Neural progenitor cell (in vitro differentiated cells): ENCODE results near the gene POLE. TPM values are rescaled to one million over a fixed set of nuclear protein-coding genes. Genes with fewer than 3 reads are reported as not detected.

Experiments used
- DNase-seq: peaks from one replicate; pipeline ENCODE4 v3.0.0-alpha.2; 2016; ENCODE audit warnings: low spot score
- H2AFZ ChIP-seq: fragments of 200-600 bp; sonication (generic); replicated peaks from 2 replicates; pipeline ENCODE4 v1.6.1; 2016; ENCODE audit warnings: antibody characterized with exemption
- H3F3A ChIP-seq: fragments of 200-600 bp; sonication (generic); 2 replicates; pipeline ENCODE4 v1.6.1; 2016; ENCODE audit warnings: antibody characterized with exemption, low read depth
- H3K27ac ChIP-seq: fragments of 200-600 bp; sonication (generic); 2 replicates; pipeline ENCODE4 v1.5.1; 2016; ENCODE audit warnings: mild to moderate bottlenecking
- H3K27me3 ChIP-seq: fragments of 200-600 bp; sonication (generic); 2 replicates; pipeline ENCODE4 v1.6.1; 2016; ENCODE audit warnings: mild to moderate bottlenecking, moderate library complexity
- H3K36me3 ChIP-seq: fragments of 200-600 bp; sonication (generic); 2 replicates; pipeline ENCODE4 v1.5.1; 2016
- H3K4me1 ChIP-seq: fragments of 200-600 bp; sonication (generic); 2 replicates; pipeline ENCODE4 v1.6.1; 2016; ENCODE audit warnings: mixed run types
- H3K4me2 ChIP-seq: fragments of 200-600 bp; sonication (generic); 2 replicates; pipeline ENCODE4 v1.6.1; 2016
- H3K4me3 ChIP-seq: fragments of 200-600 bp; sonication (generic); 2 replicates; pipeline ENCODE4 v1.5.1; 2016
- H3K79me2 ChIP-seq: fragments of 200-600 bp; sonication (generic); 2 replicates; pipeline ENCODE4 v1.6.1; 2016; ENCODE audit warnings: low read depth
- H3K9ac ChIP-seq: fragments of 200-600 bp; sonication (generic); 2 replicates; pipeline ENCODE4 v1.6.1; 2016
- H3K9me3 ChIP-seq: fragments of 200-600 bp; sonication (generic); 2 replicates; pipeline ENCODE4 v1.5.1; 2016; ENCODE audit warnings: low read depth
- H4K20me1 ChIP-seq: fragments of 200-600 bp; sonication (generic); 2 replicates; pipeline ENCODE4 v1.6.1; 2016; ENCODE audit warnings: low read depth
- H3K27ac Mint-ChIP-seq: 3 replicates; pipeline ENCODE4 v1.8.0; 2021; ENCODE audit warnings: mixed read lengths
- H3K27me3 Mint-ChIP-seq: 2 replicates; pipeline ENCODE4 v1.8.0; 2022; ENCODE audit warnings: low read depth, mild to moderate bottlenecking, inconsistent platforms, moderate library complexity, mixed read lengths; ENCODE audit not compliant: insufficient read depth
- H3K36me3 Mint-ChIP-seq: 3 replicates; pipeline ENCODE4 v1.8.0; 2021; ENCODE audit warnings: mixed read lengths
- H3K4me1 Mint-ChIP-seq: 3 replicates; pipeline ENCODE4 v1.8.0; 2021; ENCODE audit warnings: mixed read lengths
- H3K4me3 Mint-ChIP-seq: 3 replicates; pipeline ENCODE4 v1.8.0; 2021; ENCODE audit warnings: mild to moderate bottlenecking, moderate library complexity, mixed read lengths
- H3K9me3 Mint-ChIP-seq: 3 replicates; pipeline ENCODE4 v1.8.0; 2020; ENCODE audit warnings: mixed read lengths
- EZH2 ChIP-seq: fragments of 200-600 bp; sonication (generic); IDR thresholded peaks from 2 replicates; pipeline ENCODE4 v1.6.1; 2017; ENCODE audit warnings: antibody characterized with exemption, mild to moderate bottlenecking, moderate library complexity
- EZH2phosphoT487 ChIP-seq: fragments of 200-600 bp; sonication (generic); IDR thresholded peaks from 2 replicates; pipeline ENCODE4 v1.6.1; 2017; ENCODE audit warnings: antibody characterized with exemption
- total RNA-seq: library from RNA; depleted of rRNA; stranded (reverse); fragments of >200 nt; gene quantifications from 2 replicates; pipeline ENCODE4 v1.2.3, GENCODE V29; 2015; ENCODE audit warnings: low replicate concordance
- TF ChIP-seq, protein P1 (sequence below): fragments of 200-600 bp; sonication (generic); IDR thresholded peaks from 2 replicates; pipeline ENCODE4 v1.5.1; 2017; ENCODE audit warnings: antibody characterized with exemption, mild to moderate bottlenecking

Gene POLE
- total RNA-seq, 1 donor from 2014 or later, result 46.8 TPM

DNA sequence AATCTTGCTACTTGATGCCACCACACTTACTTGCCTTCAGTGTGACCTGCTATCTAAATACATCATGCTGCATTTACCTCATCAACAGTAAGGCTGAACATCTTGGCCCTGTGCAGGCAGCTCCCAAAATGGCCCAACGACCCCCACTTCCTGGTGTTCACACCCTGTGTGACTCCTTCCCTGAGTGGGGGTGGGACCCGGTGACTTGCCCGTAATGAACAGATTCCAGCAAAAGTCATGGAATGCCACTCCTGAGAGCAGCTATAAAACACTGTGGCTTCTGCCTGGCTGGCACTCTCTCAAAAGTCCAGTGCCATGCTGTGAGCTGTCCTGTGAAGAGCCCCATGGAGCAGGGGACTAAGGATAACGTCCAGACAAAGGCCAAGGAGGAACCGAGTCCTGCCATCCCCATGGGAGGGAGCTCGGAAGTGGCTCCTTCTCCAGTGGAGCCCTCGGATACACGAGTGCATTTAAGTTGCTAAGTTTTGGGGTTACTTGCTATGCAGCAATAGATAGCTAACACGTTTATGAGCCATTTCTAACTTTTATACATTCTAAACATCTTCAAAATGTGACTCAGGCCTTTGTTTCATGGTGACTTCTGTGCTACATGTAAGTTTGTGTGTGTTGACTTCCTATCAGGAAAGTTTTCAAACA lies 35.6 kb downstream of the POLE start:
- H3K9me3 Mint-ChIP-seq, result no peaks in the 10 kb centered on the region
- Histone ChIP-seq H3K4me3 (no peak overlapping the region), H3K9me3 (no peaks in the 10 kb centered on the region), H3K79me2 (no peaks in the 10 kb centered on the region), H3K36me3 (peaks cover 11% of the 10 kb centered on the region), H3K4me1 (no peaks in the 10 kb centered on the region), H3K27ac (no peak overlapping the region), H3F3A (no peaks in the 10 kb centered on the region), H3K27me3 (no peaks in the 10 kb centered on the region), H3K4me2 (no peak overlapping the region), H2AFZ (no peak overlapping the region), H3K9ac (no peak overlapping the region), H4K20me1 (peaks cover 6% of the 10 kb centered on the region)
- H3K27ac Mint-ChIP-seq, result no peak overlapping the region
- TF ChIP-seq EZH2phosphoT487 (no peak), EZH2 (no peak)
- TF ChIP-seq, protein P1, sequence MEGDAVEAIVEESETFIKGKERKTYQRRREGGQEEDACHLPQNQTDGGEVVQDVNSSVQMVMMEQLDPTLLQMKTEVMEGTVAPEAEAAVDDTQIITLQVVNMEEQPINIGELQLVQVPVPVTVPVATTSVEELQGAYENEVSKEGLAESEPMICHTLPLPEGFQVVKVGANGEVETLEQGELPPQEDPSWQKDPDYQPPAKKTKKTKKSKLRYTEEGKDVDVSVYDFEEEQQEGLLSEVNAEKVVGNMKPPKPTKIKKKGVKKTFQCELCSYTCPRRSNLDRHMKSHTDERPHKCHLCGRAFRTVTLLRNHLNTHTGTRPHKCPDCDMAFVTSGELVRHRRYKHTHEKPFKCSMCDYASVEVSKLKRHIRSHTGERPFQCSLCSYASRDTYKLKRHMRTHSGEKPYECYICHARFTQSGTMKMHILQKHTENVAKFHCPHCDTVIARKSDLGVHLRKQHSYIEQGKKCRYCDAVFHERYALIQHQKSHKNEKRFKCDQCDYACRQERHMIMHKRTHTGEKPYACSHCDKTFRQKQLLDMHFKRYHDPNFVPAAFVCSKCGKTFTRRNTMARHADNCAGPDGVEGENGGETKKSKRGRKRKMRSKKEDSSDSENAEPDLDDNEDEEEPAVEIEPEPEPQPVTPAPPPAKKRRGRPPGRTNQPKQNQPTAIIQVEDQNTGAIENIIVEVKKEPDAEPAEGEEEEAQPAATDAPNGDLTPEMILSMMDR, result no peak
- H3K27me3 Mint-ChIP-seq, result peaks cover 2% of the 10 kb centered on the region
- H3K4me3 Mint-ChIP-seq, result no peak overlapping the region
- H3K4me1 Mint-ChIP-seq, result no peaks in the 10 kb centered on the region
- H3K36me3 Mint-ChIP-seq, result peaks cover 37% of the 10 kb centered on the region
- no peak for DNase-seq

DNA sequence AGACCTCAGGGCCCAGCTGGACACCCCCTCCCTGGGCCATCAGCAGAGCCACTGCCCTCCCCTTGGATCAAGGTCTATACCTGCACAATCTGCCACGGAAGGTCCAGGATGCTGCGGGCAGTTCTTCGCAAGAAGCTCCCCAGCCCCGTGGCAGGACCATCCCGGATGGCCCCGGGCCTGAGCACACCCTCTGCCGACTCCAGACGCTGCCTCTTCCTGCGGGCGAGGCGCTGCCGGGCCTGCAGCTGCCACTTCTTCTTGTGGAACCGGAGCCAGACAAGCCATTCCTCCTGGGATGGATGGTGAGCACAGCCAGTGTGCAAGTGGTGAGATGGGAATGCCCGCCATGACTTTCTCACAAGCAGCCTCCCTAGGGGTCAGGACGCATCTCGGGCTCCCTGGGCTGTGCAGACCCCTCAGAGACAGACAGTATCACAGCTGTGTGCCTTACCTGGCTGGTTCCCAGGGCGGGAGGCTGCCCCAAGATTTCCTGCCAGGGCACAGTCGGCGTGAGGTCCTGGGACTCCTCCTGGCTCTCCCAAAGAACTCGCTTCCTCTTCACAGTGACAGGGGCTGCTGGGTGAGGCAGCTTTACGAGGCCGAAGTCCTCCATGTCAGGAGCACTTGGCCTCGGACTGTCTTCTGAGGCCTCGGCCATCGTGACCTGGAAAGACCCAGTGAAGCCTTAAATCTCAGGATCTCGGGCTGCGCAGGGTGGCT lies 37.8 kb downstream of the POLE start:
- TF ChIP-seq EZH2phosphoT487, result no peak
- TF ChIP-seq EZH2, result no peak
- TF ChIP-seq, protein P1, result no peak
- no peak overlapping the region for H2AFZ ChIP-seq
- H3K9me3 ChIP-seq, result no peaks in the 10 kb centered on the region
- DNase-seq, result no peak
- no peaks in the 10 kb centered on the region for H3K4me1 Mint-ChIP-seq
- H3K27ac ChIP-seq, result no peak overlapping the region
- H3K27ac Mint-ChIP-seq, result no peak overlapping the region
- no peak overlapping the region for H3K4me3 ChIP-seq
- no peak overlapping the region for H3K4me2 ChIP-seq
- no peak overlapping the region for H3K4me3 Mint-ChIP-seq
- H4K20me1 ChIP-seq, result peaks cover 6% of the 10 kb centered on the region
- H3K4me1 ChIP-seq, result no peaks in the 10 kb centered on the region
- peaks cover 39% of the 10 kb centered on the region for H3K36me3 Mint-ChIP-seq
- H3K36me3 ChIP-seq, result peaks cover 7% of the 10 kb centered on the region
- H3K79me2 ChIP-seq, result no peaks in the 10 kb centered on the region
- H3K27me3 ChIP-seq, result no peaks in the 10 kb centered on the region
- peaks cover 6% of the 10 kb centered on the region for H3K27me3 Mint-ChIP-seq
- no peaks in the 10 kb centered on the region for H3F3A ChIP-seq
- H3K9ac ChIP-seq, result no peak overlapping the region
- no peaks in the 10 kb centered on the region for H3K9me3 Mint-ChIP-seq

DNA sequence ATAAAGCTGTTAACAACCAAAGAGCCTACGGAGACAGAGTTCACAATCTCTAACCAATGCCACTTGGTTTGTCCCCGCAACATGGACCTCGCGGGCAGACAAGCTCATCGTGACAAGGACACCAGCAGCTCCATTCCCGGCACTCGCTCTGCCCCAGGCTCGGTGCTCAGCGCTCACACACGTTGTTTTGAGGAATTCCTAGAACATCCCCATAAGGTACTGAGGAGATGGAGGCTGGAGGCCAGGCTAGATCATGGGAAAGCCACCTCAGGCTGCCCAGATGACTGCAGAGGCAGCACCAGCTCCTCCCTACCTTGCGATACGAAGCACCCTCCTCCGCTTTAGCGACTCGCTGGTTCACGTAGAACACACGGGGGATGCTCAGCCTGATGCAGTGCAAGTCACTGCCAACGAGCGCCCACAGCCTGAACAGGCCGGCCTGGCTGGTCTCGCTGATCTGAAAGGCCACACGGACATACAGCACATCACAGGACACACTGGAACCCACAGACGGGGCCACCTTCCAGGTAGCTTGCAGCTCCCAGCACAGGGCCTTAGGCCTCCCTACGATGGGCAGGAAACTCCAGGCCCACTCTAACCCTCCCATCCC lies 38.4 kb downstream of the POLE start:
- H3K4me1 Mint-ChIP-seq, result no peaks in the 10 kb centered on the region
- no peaks in the 10 kb centered on the region for H3K9me3 ChIP-seq
- H3F3A ChIP-seq, result no peaks in the 10 kb centered on the region
- H3K27me3 ChIP-seq, result no peaks in the 10 kb centered on the region
- TF ChIP-seq EZH2 (no peak), EZH2phosphoT487 (no peak)
- TF ChIP-seq, protein P1, result no peak
- peaks cover 6% of the 10 kb centered on the region for H4K20me1 ChIP-seq
- no peak overlapping the region for H3K4me2 ChIP-seq
- no peak overlapping the region for H2AFZ ChIP-seq
- no peak overlapping the region for H3K27ac Mint-ChIP-seq
- no peak overlapping the region for H3K4me3 Mint-ChIP-seq
- H3K36me3 Mint-ChIP-seq, result peaks cover 41% of the 10 kb centered on the region
- H3K27ac ChIP-seq, result no peak overlapping the region
- H3K27me3 Mint-ChIP-seq, result peaks cover 6% of the 10 kb centered on the region
- no peak for DNase-seq
- no peaks in the 10 kb centered on the region for H3K79me2 ChIP-seq
- no peaks in the 10 kb centered on the region for H3K9me3 Mint-ChIP-seq
- H3K9ac ChIP-seq, result no peak overlapping the region
- no peak overlapping the region for H3K4me3 ChIP-seq
- H3K4me1 ChIP-seq, result no peaks in the 10 kb centered on the region
- H3K36me3 ChIP-seq, result peaks cover under 1% of the 10 kb centered on the region
